ENCODE measurements around the gene SLC25A41. TPM values are rescaled to one million over a fixed set of nuclear protein-coding genes. Genes with fewer than 3 reads are reported as not detected.

Gene SLC25A41
- total and polyA plus RNA-seq, 2 of the 13 experiments (the other 11 are each of a cell fraction or from before 2014, with no cell fraction given) = 0.33 to 0.95 TPM

DNA sequence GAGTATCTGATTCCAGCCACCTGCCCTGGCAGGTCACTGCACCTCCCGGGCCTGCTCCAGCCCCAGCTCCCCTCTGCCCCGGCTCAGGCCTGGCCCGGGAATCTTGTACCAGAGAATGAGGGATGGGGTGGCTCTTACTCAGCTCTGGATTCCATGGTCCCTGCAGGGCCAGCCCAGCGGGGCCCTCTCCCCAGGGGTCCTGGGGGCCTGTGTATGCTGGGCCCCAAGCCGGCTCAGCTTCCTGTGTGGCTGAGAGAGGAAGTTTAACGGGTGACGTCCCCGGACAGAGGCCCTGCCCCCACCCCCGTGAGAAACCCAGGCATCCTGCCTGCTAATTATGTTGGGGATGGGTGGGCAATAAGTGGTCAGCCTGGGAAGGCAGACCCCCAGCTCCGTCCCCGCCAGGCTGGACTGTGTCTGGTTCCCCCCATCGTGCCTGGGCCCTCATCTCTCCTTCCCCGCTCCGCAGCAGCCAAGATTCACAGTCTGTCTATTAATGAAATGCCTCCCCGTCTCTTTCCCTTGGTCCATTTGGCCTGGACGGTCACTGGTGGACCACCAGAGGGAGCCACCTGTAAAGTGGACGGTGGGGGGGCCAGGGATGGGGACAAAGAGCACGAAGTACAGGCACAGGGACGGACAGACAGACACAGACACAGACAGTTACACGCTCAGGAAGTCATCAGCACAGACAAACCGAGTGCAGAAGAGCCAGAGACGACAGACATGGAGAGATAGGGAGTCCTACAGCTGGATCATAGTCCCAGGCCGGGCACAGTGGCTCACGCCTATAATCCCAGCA lies 48.2 kb upstream of the SLC25A41 start, which contains the start of gene DENND1C (continued):
- TF ChIP-seq, protein P1, sequence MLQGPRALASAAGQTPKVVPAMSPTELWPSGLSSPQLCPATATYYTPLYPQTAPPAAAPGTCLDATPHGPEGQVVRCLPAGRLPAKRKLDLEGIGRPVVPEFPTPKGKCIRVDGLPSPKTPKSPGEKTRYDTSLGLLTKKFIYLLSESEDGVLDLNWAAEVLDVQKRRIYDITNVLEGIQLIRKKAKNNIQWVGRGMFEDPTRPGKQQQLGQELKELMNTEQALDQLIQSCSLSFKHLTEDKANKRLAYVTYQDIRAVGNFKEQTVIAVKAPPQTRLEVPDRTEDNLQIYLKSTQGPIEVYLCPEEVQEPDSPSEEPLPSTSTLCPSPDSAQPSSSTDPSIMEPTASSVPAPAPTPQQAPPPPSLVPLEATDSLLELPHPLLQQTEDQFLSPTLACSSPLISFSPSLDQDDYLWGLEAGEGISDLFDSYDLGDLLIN (CRISPR knock-in tag; IDR thresholded peaks at IDR 0.05; ENCODE audit: borderline replicate concordance) = no peak
- TF ChIP-seq EEA1 (CRISPR knock-in tag; IDR thresholded peaks at IDR 0.05; ENCODE audit: borderline replicate concordance) (no peak), MAZ (IDR thresholded peaks at IDR 0.05; ENCODE audit: borderline replicate concordance, low read depth, low read length) (peak; percentile 42; the same call in 1 of the 2 replicates), MAZ (CRISPR knock-in tag; IDR thresholded peaks at IDR 0.05; ENCODE audit: low read depth) (peak; percentile 56; the same call in 1 of the 2 replicates), SMARCE1 (IDR thresholded peaks at IDR 0.05; ENCODE audit: borderline replicate concordance) (no peak), MYC (CRISPR knock-in tag; IDR thresholded peaks at IDR 0.05; ENCODE audit: borderline replicate concordance) (no peak), YY1 (IDR thresholded peaks at IDR 0.05; ENCODE audit: insufficient read depth, insufficient replicate concordance, low read depth, low read length) (peak; percentile 28), XRCC5 (optimal IDR thresholded peaks at IDR 0.05; ENCODE audit: low read length) (peak; percentile 93), SKI (IDR thresholded peaks at IDR 0.05; ENCODE audit: partially characterized antibody) (peak; percentile 56), TRIM24 (CRISPR knock-in tag; IDR thresholded peaks at IDR 0.05) (no peak), REXO4 (CRISPR knock-in tag; IDR thresholded peaks at IDR 0.05; ENCODE audit: borderline replicate concordance) (no peak), CBFB (CRISPR knock-in tag; IDR thresholded peaks at IDR 0.05) (no peak), STAG1 (CRISPR knock-in tag; IDR thresholded peaks at IDR 0.05) (peak; percentile 63), FOXA1 (IDR thresholded peaks at IDR 0.05) (no peak), FOXA1 (CRISPR knock-in tag; IDR thresholded peaks at IDR 0.05) (no peak), MTERF4 (CRISPR knock-in tag; IDR thresholded peaks at IDR 0.05) (no peak), SCMH1 (CRISPR knock-in tag; IDR thresholded peaks at IDR 0.05; ENCODE audit: borderline replicate concordance) (no peak), CREB3 (CRISPR knock-in tag; IDR thresholded peaks at IDR 0.05) (no peak), PHB2 (IDR thresholded peaks at IDR 0.05; ENCODE audit: partially characterized antibody) (no peak), ATM (IDR thresholded peaks at IDR 0.05; ENCODE audit: borderline replicate concordance) (no peak)
- TF ChIP-seq, protein P2, sequence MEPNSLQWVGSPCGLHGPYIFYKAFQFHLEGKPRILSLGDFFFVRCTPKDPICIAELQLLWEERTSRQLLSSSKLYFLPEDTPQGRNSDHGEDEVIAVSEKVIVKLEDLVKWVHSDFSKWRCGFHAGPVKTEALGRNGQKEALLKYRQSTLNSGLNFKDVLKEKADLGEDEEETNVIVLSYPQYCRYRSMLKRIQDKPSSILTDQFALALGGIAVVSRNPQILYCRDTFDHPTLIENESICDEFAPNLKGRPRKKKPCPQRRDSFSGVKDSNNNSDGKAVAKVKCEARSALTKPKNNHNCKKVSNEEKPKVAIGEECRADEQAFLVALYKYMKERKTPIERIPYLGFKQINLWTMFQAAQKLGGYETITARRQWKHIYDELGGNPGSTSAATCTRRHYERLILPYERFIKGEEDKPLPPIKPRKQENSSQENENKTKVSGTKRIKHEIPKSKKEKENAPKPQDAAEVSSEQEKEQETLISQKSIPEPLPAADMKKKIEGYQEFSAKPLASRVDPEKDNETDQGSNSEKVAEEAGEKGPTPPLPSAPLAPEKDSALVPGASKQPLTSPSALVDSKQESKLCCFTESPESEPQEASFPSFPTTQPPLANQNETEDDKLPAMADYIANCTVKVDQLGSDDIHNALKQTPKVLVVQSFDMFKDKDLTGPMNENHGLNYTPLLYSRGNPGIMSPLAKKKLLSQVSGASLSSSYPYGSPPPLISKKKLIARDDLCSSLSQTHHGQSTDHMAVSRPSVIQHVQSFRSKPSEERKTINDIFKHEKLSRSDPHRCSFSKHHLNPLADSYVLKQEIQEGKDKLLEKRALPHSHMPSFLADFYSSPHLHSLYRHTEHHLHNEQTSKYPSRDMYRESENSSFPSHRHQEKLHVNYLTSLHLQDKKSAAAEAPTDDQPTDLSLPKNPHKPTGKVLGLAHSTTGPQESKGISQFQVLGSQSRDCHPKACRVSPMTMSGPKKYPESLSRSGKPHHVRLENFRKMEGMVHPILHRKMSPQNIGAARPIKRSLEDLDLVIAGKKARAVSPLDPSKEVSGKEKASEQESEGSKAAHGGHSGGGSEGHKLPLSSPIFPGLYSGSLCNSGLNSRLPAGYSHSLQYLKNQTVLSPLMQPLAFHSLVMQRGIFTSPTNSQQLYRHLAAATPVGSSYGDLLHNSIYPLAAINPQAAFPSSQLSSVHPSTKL (CRISPR knock-in tag; IDR thresholded peaks at IDR 0.05) = no peak
- TF ChIP-seq, protein P3, sequence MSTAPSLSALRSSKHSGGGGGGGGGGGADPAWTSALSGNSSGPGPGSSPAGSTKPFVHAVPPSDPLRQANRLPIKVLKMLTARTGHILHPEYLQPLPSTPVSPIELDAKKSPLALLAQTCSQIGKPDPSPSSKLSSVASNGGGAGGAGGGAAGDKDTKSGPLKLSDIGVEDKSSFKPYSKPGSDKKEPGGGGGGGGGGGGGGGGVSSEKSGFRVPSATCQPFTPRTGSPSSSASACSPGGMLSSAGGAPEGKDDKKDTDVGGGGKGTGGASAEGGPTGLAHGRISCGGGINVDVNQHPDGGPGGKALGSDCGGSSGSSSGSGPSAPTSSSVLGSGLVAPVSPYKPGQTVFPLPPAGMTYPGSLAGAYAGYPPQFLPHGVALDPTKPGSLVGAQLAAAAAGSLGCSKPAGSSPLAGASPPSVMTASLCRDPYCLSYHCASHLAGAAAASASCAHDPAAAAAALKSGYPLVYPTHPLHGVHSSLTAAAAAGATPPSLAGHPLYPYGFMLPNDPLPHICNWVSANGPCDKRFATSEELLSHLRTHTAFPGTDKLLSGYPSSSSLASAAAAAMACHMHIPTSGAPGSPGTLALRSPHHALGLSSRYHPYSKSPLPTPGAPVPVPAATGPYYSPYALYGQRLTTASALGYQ (CRISPR knock-in tag; IDR thresholded peaks at IDR 0.05) = no peak

All from HepG2 (cell line).